NCI-H2171 treated with DMSO at 0.1 percent for 48 hours (cell line): ENCODE measurements around the gene C1orf174.
A peak's percentile ranks its signal among the peaks of the same experiment; 100 is the strongest.

Source experiments
- DNase-seq: peaks from one replicate; lab custom pipeline; 2025; lab: John Stamatoyannopoulos, UW

Gene C1orf174

DNA sequence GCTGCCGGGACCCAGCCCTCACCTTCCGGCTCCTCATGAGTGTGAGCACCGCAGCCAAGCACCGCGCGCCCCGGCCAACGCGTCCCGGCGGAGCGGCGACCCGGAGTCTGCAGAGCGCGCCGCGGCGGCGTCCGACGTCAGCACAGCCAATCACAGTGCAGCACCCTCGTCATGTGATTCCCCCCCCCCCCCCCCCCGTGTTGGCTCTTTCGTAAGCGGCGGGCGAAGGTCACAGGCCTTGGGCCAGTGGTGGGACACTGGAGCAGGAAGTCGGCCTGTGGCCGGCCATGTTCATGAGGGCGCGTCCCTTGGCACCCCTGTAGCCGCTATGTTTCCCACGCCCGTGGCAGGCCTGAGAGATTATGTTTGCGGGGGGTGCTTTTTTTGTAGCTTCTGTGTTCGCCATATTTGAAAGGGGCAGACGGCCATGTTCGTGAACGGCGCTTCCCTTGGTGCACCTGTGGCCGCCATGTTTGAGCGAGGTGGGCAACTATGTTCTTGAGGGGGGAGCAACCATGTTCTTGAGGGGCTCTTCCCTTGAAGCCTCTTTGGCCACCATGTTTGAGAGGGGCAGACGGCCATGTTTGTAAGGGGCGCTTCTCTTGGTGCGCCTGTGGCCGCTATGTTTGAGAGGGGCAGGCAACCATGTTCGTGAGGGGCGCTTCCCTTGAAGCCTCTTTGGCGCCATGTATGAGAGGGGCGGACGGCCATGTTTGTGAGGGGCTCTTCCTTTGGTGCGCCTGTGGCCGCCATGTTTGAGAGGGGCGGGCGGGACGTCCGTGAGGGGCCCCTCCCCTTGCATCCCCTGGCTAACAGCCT is at the start of gene C1orf174:
Gene C1orf174 (minus strand): TSS at position 123 of the 819 bp plus-strand sequence. CDS start 86 bp downstream, at position 37.
- DNase-seq, result peak; percentile 99

DNA sequence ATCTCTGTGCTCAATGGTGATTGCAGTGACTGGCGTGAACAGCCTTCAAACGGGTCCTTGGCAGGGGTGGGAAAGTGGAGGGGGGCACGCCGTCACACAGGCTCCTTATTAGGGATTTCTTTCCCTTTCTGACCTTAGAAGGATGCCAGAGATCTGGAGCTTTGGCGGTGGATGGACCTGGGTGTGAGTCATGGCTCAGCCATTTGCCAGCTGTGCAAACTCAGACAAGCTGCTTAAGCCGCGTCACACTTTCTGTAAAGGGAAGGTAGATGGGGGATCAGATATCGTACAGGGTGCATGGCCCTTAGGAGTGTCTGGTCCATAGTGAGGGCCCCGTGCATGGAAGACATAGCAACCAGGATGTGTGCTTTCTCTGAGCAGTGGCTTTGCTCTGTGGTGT is 48.3 kb upstream of the C1orf174 start:
- DNase-seq, result no peak

DNA sequence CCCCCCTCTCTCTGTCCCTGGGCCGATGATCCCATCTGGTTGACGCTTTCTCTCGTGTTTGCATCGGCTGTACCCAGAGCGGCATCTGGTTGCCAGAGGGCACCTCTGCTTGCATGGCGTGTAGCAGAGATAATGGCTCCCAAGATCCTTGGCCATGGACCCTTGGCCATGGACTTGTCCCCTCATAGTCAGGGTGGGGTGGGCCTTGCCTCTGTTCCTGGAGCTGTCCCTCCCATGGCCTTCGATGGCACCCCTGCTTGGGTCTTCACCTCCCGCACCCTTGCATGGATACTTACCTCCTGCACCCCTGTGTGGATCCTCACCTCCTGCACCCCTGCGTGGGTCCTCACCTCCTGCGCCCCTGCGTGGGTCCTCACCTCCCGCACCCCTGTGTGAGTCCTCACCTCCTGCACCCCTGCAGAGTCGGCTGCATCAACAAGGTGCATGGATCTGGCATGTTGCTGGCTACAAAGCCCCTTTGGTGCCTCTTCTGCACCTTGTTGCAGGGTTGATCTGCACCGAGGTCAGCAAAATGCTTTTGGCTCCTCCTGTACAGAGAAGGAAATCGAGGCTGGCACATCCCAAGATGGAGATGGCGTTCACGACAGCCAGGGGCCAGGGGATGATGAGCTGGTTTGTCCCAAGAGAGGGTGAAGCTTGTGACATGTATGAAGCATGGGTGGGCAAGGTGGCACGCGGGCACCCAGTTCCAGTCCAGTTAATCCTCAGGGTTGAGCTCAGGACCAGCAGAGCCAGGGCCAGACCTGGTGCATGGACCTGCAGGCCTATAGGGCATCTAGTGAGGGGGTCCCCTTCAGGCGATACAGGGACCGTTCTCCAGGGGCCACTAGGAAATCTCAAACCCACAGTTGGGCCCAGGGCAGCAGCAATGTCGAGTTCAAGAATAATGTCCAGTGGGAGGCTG is 46.1 kb upstream of the C1orf174 start:
- no peak for DNase-seq

DNA sequence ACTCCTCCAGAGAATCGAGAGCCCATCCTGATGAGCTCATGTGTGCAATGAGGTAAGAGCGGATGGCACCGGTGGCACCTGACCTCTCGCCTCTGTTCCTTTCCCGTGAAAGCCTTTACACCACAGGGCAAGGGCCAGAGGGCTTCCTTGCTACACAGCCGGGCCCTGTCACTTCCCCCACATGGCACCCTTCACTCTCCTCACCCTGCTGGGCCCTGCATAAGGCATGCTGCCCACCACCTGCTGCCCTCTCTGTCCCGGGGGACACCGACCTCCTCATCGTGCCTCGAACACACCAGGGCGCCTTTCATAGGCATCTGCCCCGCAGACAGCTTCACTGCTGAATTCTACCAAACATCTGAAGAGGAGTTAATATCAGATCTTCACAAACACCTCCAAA is 45.1 kb upstream of the C1orf174 start:
- DNase-seq, result peak; percentile 75

DNA sequence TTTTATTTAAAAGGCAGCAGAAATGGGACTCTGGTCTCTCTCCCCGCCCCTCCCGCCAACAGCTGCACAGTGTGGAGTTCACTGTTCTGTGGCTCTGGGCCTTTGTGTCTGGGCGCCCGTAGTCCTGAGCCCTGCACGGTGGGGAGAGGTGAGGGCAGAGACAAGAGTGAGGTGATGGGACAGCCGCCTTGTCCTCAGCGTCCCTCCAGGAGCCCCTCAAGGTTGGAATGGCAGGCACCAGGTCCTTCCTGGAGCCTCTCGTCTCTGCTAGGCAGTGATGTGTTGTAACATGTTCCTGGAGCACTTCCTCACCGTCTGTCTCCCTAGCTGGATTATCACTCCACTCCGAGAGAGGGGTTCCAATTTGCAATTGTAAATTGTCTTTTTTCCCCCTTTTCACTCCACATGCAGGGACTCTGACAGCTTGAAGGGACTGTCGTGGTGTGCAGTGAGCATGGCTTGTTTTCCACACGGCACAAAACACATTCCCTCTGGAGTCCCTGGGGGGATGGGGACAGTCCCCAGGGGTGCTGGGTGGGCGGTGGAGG is 44.6 kb upstream of the C1orf174 start:
- peak; percentile 91 for DNase-seq

DNA sequence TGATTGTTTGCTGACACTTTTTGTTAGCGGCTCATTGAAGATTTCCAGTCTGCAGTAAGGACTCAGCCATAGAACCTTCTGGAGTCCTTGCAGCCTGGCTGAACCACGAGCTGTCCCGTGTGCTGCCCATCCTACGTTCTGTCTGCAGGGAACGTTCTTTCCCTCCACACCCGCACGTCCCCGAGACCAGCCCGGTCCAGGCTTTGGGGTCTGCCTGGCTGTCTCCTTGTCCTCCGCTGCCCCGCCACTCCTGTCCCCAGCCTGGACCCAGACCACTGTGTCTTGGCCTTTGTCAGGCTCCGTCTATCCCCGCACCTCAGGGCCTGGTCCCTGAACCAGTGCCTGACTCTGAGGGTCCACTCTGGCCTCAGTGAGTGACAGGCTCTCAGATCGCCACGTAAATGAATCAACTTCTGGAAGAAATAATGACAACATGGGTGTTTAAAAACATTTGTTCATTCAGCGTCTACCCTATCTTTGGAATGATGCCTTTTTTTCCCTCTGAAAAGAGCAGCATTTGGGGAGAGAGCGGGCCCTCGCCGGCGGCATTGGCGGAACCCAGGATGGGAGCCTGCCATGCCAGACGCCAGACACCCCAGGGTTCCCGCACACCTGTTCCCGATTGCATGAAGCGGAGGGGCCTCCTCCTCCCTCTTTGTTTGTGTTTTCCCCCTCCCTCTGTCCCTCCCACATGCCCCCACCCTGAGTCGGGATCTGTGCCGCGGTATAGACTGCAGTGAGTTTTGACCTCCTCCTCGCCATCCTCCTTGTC is 43.9 kb upstream of the C1orf174 start:
- peak; percentile 87 for DNase-seq

DNA sequence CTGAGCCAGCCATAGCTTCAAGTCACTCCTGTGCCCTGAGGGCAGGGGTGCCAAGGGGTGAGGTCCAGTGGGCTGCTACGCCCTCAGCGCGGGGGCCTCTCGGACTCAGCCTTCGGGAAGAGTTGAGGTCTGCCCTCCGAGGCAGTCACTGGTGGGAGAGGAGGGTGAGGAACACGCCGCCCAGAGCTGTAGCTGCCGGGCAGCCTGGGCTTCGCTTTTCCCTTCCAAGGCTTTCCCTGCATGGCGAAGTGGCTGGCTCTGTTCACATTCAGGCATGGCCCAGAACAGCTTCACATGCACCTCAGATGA is 43.0 kb upstream of the C1orf174 start:
- DNase-seq, result no peak

DNA sequence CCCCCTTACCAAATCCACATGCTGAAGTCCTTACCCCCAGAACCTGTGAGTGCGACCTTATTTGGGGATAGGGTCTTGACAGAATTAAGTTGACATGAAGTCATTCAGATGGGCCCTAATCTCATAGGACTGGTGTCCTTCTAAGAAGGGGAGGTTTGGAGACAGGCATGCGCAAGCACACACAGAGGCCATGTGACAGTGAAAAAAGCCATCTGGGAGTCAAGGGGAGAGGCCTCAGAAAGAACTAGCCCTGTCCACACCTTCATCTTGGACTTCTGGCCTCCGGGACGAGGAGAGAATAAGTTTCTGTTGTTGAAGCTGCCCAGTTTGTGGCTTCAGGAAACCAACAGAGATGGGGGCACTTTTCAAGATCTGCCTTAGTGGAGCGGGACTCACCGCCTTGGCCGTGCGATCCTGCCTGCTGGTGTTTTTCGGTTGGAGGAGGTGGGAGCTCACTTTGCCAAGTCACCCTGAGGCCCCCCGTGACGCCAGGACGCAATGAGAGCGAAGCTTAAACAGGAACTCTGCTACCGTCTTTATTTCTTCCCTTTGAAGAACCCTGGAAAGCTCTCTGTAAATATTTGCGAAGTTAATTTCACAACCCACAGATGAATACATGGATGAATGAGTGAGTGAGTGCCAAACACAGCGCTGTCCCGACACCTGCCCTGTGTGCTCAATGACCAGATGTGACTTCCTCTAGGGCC is 42.5 kb upstream of the C1orf174 start:
- no peak for DNase-seq

DNA sequence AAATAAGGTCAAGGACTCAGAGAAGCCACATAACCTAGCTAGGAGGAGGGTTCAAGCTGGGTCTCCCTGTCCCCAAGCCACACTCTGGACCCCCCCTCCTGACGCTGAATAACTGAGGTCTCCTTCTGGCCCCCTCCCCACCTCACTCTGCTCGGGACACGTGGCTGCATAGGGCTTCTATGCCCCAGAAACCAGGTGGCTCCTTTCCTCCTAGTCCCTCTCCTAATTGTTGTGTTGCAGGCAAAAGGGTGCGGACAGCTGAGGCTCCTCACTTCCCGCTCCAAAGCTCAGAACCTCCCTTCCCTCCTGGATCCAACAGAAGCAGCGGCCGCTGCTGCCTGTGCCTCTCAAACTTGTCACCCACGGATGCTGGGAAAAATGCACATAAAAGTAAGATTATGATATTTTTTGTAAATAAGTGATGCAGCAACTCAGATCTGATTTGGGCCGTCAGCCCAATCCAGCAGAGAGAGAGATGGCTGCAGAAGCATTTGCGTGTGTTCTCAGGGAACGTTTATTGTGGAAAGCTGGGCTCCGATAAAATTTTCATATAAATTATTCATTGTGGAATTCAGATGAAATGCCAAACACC is 40.8 kb upstream of the C1orf174 start:
- no peak for DNase-seq

DNA sequence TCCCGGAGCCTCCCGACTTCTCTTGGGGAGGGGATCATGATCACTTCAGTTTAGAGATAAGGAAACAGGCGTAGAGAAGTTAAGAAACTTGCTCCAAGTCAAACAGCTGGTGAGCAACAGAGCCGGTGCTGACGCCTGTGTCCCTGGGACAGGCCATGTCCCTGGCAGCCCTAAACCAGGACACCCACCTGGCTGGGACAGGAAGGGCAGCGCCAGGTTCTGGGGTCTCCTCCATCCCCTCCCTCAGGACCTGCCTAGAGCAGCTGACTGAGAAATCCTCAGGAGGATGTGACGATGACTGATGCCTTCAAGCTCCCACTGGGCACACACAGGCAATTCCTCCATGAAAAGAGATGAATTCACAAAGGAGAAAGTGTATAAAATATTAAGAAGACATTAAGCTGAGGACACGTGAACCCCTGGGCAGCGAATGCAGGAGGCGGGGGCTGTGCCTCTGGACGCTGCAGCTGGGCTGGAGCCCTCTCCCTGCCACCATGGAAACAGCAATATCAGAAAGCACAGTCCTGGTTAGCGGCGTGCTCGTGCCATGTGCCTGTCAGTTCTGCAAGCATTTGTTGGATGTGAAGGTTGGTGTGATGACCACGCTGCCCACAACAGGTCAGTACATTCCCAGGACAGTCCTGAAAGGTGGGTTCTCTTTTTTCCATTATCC is 40.1 kb upstream of the C1orf174 start:
- DNase-seq, result no peak

DNA sequence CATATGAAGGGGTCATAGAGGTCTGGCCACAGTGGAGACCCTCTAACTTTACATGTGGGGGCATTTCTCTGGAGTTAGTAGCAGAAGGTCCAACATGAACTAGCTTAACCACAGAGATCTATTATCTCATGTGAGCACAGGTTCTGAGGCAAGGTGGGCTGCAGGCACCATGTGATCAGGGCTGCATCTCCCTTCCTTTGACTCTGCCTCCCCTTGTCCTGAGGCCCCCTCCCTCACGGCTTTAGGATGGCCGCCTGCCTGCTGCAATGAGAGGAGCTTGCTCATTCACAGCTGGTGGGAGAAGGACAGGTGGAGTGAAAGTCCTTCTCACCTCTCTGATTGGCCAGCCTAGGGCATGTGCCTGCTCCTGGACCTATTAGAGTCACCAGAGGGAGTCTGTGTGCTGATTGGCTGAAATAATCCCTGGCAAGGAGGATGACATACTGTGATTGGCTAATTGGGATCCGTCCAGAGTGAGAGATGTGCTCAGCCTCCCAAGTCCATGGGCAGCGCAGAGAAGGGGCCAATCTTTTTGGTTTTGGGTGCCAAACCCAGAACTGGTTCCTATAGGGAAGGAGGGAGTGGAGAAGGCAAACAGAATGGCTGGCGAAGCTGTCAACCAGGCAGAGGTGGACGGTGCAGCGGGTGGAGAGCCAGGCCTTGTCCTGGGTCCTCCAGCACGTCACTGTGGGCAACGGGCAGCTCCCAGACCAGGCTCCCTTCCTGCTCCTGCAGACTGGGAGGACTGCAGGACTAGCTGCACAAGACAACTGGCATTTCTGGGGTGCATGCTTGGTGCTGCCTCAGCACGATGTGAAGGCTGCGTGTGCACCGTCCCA is 39.4 kb upstream of the C1orf174 start:
- DNase-seq, result no peak

DNA sequence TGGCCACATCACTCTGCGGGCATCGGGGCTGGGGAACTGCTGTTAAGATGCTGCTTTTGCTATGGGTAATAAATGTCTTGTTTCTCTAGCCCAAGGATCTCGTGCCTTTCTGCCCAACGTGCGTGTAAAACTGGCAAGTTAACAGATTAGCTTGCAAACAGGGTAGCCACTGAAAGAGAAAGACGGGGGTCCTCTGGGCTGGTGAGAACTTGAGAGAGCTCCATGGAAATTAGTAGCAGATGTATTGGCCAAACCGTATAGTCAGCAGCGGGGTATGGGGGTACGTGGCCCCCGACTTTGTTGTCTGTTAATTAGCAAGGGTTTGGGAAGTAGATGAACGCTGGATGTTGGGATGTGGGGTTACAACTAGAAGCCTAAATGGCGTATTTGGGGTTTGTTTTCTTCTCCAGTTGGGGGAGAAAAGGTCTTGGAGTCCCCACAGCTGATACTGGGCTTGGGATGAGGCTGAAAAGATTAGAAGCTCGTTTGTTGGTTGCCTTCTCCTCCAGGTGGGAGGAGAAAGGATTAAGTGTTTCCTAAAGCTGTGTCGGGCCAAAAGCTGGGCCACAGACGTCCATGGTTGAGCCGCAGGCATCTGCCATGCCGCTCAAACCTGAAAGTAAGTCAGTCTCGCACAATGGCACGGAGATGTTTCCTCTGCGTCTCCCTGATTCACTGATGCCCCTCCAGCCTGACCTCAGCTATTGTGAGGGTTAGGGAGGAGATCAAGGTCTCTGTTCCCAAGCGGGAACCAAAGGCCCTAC is 32.3 kb upstream of the C1orf174 start:
- DNase-seq, result no peak

DNA sequence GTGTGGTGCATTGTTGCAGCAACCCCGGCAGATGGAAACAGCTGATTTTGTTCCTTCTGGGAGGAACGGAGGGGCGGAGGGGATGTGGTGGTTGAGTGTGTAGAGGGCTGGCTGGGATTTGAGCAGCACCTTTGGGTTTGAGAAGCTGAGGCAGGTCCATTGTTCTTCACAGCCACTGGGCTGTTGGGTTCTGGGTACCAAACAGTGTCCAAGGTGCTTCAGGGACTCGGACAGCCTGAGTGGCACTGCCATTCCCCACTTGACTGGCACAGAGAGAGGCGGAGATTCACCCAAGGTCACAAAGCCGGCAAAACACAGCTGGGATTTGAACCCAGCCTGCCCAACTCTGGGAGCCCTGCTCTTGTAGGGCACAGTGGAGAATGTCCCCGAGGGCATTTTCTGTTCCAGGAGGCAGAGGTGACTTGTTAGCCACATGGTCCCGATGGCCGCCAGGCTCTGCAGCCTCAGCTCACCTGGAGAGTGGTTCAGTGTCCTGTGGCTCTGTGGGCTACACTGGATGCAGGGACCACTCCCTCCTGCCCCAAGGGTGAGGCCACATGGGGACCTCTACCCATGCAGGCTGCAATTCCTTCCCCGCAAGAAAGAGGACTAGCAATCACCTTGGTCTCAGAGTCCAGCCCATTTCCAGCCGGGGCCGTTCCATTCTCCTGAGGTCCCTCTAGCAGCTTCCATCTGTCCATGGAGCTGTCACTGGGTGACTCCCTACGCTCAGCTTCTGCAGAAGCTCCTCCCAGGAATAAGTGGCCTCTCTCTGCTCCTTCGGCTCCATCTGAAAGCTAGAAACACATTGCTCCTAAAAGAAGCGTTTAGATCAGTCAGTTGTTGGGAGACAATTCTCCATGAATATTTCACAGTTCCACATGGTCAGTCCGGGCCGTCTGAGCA is 31.2 kb upstream of the C1orf174 start:
- DNase-seq, result no peak

DNA sequence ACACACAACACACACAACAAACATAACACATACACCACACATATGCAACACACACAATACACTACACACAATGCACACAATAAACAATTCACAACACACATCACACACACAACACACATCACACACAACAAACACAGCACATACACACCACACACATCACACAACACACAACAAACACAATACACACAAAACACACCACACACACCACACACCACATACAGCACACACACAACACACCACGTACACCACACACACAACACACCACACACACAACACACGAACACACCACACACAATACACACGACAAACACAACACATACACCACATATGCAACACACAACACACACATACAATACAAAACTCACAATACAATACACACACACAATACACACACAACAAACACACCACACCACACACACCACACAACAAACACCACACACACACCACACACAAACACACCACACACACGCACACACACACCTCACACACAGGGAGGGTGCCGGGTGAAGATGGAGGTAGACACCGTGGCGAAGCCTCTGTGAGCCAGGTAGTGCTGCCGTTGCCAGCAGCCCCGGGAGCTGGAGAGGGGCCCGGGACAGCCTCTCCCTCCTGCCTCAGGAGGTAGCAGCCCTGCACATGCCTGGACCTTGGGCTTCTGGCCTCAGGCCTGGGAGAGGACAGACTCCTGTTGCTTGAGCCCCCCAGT is 30.4 kb upstream of the C1orf174 start:
- DNase-seq, result no peak

DNA sequence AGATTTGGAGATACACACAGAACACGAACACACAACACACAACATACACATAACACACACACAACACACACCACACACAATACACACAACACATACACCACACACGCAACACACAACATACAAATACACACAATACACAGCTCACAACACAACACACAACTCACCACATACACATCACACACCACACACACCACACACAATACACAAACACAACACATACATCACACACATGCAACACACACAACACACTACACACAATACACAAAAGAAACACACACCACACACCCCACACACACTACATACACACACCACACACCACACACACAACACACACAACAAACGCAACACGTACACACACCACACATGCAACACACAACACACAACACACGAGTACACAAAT is 29.1 kb upstream of the C1orf174 start:
- no peak for DNase-seq

DNA sequence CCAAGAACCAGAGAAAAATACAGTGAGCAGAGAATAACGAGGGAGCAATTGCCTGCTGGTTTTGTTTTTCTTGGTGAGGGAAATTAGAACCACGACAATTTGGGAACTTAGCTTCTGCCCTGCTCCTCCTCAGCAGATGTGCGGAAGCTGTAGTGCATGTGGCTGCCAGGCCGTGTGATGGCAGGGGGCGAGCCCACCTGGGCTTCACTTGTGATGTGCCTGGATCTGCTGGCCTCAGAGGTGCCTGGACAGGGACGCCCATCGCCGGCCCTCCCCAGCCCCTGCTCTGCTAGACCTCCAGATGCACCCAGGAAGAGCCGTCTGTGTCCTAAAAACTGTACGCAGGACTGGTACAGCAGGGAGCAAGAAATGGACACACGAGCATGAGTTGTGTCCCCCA is 28.5 kb upstream of the C1orf174 start:
- DNase-seq, result peak; percentile 90

DNA sequence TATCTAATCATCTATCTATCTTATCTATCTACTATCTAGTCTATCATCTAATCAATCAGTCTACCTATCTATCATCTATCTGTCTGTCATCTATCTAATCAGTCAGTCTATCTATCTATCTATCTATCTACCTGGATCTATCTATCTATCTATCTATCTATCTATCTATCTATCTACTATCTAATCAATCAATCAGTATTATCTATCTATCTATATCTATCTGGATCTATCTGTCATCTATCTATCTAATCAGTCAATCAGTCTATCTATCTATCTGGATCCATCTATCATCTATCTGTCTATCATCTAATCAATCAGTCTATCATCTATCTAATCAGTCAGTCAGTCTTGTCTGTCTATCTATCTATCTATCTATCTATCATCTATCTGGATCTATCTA is 26.9 kb upstream of the C1orf174 start:
- DNase-seq, result no peak
